ENCODE data around the gene TRAF3IP1. TPM values are rescaled to one million over a fixed set of nuclear protein-coding genes. Genes with fewer than 3 reads are reported as not detected.
A peak's percentile ranks its signal among the peaks of the same experiment; 100 is the strongest.

TRAF3IP1 gene
- total and polyA plus RNA-seq, 2 of the 13 experiments (the other 11 are each of a cell fraction or from before 2014, with no cell fraction given) = 4.1 to 12.9 TPM

DNA sequence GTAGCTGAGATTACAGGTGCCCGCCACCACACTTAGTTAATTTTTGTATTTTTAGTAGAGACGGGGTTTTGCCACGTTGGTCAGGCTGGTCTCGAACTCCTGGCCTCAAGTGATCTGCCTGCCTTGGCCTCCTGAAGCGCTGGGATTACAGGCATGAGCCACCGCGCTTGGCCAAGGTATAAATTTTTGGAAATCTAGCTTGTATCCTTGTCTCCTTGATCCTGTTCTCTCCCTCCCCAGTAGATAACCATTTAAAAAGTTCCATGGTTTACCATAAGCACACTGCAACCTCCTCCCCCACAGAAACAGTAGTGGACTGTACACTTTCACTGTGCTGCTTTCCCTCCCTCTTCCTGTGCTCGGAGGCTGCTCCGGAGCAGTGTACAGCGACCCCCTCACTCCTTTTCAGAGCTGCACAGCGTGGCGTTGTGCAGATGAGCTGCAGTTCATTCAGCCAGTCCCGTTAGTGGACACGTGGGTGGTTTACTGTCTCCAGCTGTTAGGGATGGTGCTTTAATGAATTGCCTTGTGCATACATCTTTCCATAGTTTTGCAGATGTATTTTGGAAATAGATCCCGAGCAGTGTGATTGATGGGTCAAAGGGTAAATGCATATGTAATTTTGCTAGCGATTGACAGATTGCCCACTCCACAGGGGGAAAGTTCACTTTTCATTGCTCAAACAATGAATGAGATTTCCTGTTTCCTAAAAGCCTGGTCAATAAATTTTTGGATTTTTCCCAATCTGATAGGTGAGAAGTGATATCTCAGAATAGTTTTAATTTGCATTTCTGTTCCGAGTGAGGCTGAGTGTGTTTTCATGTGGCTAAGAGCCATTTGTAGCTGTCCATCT lies 121.2 kb downstream of the TRAF3IP1 start (continued):
- TF ChIP-seq ZBTB40 (IDR thresholded peaks at IDR 0.05) = no peak
- TF ChIP-seq ZBTB40 (CRISPR knock-in tag; IDR thresholded peaks at IDR 0.05) = no peak
- TF ChIP-seq NCOA2 (CRISPR knock-in tag; IDR thresholded peaks at IDR 0.05) = peak; percentile 60
- peak; percentile 83 for TF ChIP-seq ZSCAN29 (CRISPR knock-in tag; conservative IDR thresholded peaks at IDR 0.05)
- TF ChIP-seq ZFYVE20 (CRISPR knock-in tag; IDR thresholded peaks at IDR 0.05; ENCODE audit: borderline replicate concordance, low read depth) = no peak
- TF ChIP-seq NPAS2 (CRISPR knock-in tag; IDR thresholded peaks at IDR 0.05; ENCODE audit: borderline replicate concordance) = no peak
- TF ChIP-seq KMT2A (CRISPR knock-in tag; IDR thresholded peaks at IDR 0.05) = peak; percentile 94
- TF ChIP-seq ZNF724P (CRISPR knock-in tag; IDR thresholded peaks at IDR 0.05; ENCODE audit: borderline replicate concordance) = peak; percentile 79; the same call in 1 of the 2 replicates
- peak; percentile 96 for TF ChIP-seq MYC (CRISPR knock-in tag; IDR thresholded peaks at IDR 0.05; ENCODE audit: borderline replicate concordance)
- TF ChIP-seq MAZ (IDR thresholded peaks at IDR 0.05; ENCODE audit: borderline replicate concordance, low read depth, low read length) = no peak
- no peak for TF ChIP-seq MAZ (CRISPR knock-in tag; IDR thresholded peaks at IDR 0.05; ENCODE audit: low read depth)
- TF ChIP-seq ZNF432 (CRISPR knock-in tag; IDR thresholded peaks at IDR 0.05; ENCODE audit: borderline replicate concordance) = no peak
- TF ChIP-seq, protein P1, sequence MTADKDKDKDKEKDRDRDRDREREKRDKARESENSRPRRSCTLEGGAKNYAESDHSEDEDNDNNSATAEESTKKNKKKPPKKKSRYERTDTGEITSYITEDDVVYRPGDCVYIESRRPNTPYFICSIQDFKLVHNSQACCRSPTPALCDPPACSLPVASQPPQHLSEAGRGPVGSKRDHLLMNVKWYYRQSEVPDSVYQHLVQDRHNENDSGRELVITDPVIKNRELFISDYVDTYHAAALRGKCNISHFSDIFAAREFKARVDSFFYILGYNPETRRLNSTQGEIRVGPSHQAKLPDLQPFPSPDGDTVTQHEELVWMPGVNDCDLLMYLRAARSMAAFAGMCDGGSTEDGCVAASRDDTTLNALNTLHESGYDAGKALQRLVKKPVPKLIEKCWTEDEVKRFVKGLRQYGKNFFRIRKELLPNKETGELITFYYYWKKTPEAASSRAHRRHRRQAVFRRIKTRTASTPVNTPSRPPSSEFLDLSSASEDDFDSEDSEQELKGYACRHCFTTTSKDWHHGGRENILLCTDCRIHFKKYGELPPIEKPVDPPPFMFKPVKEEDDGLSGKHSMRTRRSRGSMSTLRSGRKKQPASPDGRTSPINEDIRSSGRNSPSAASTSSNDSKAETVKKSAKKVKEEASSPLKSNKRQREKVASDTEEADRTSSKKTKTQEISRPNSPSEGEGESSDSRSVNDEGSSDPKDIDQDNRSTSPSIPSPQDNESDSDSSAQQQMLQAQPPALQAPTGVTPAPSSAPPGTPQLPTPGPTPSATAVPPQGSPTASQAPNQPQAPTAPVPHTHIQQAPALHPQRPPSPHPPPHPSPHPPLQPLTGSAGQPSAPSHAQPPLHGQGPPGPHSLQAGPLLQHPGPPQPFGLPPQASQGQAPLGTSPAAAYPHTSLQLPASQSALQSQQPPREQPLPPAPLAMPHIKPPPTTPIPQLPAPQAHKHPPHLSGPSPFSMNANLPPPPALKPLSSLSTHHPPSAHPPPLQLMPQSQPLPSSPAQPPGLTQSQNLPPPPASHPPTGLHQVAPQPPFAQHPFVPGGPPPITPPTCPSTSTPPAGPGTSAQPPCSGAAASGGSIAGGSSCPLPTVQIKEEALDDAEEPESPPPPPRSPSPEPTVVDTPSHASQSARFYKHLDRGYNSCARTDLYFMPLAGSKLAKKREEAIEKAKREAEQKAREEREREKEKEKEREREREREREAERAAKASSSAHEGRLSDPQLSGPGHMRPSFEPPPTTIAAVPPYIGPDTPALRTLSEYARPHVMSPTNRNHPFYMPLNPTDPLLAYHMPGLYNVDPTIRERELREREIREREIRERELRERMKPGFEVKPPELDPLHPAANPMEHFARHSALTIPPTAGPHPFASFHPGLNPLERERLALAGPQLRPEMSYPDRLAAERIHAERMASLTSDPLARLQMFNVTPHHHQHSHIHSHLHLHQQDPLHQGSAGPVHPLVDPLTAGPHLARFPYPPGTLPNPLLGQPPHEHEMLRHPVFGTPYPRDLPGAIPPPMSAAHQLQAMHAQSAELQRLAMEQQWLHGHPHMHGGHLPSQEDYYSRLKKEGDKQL (CRISPR knock-in tag; IDR thresholded peaks at IDR 0.05; ENCODE audit: low read depth) = no peak
- no peak for TF ChIP-seq ZC3H4 (CRISPR knock-in tag; IDR thresholded peaks at IDR 0.05; ENCODE audit: borderline replicate concordance)
- TF ChIP-seq ZNF180 (CRISPR knock-in tag; IDR thresholded peaks at IDR 0.05; ENCODE audit: borderline replicate concordance, low read depth) = no peak
